Right renal cortex interstitium (tissue), 3 donors: ENCODE results near the gene GLRX3. TPM values are rescaled to one million over a fixed set of nuclear protein-coding genes. Genes with fewer than 3 reads are reported as not detected.

Experiments used
- polyA plus RNA-seq, 3 donors: library from polyadenylated mRNA; unstranded; fragments of 120-200 nt; gene quantifications; one replicate each; pipeline ENCODE4 v1.2.1, GENCODE V29; 2013; ENCODE audit not compliant: insufficient read length in 3 of 3

Gene GLRX3
- polyA plus RNA-seq, 3 donors = 84.7 to 87.7 (median 86.7) TPM

Other genes starting within 250 kb of the GLRX3 start
- gene EBF3, start 172.1 kb upstream of the GLRX3 start, polyA plus RNA-seq = 1 to 10 TPM in 1 of 3 donors, under 1 TPM in 2; 0.79 to 1.1 (median 0.79) TPM
- gene C10orf143, start 25.6 kb upstream of the GLRX3 start, polyA plus RNA-seq = 1 to 10 TPM; 6.2 to 7.5 (median 6.8) TPM